Stimulated activated effector memory CD8-positive, alpha-beta T cell treated with anti-CD3 and anti-CD28 coated beads, Interleukin-12 subunit alpha, Interleukin-12 subunit beta, amount 100 ng/mL, for 72 hours (primary cell): ENCODE results near the gene EMC8.
"Not testable (repeated sequence)": the region's sequence is repeated elsewhere in the genome, so short reads cannot be mapped to it uniquely, and the experiment has no call there.

Experiments used
- ATAC-seq: fragments of 150-1000 bp; cut with Tn5 transposase; 2 replicates; pipeline ENCODE4 v1.10.0; 2021
- DNase-seq, 2 donors: peaks; one replicate each; pipeline ENCODE4 v3.0.0; 2021 to 2022; ENCODE audit warnings: low spot score in 2 of 2
- H3K27ac Mint-ChIP-seq: one replicate; pipeline ENCODE4 v1.8.0; 2022; ENCODE audit warnings: mild to moderate bottlenecking, mixed read lengths
- H3K36me3 Mint-ChIP-seq: one replicate; pipeline ENCODE4 v1.8.0; 2022; ENCODE audit warnings: mild to moderate bottlenecking, mixed read lengths
- H3K4me1 Mint-ChIP-seq: one replicate; pipeline ENCODE4 v1.8.0; 2022; ENCODE audit warnings: mixed read lengths
- H3K4me3 Mint-ChIP-seq: one replicate; pipeline ENCODE4 v1.8.0; 2022; ENCODE audit warnings: mild to moderate bottlenecking, mixed read lengths
- H3K9me3 Mint-ChIP-seq: one replicate; pipeline ENCODE4 v1.8.0; 2022; ENCODE audit warnings: mixed read lengths

Gene EMC8

DNA sequence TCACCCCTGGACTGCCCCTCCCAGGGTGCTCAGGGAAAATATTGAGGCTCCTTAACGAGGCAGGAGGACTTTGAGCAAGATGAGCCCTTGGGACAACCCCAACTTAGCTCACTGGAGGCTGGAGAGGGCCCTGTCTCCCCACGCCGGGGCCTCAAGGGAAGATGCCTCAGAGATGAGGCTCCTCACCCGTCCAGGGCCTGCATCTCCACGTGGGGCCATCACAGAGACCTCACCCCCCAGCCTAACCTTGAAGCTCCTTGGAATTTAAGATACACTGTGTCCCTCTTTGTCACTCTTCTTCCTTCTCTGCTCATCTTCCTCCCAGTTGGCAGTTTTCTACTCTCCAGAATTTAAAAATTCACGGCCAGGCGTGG, 11.4 kb upstream of the EMC8 start:
- no peak for ATAC-seq
- no peak for DNase-seq
- no peaks in the 10 kb centered on the region for H3K4me1 Mint-ChIP-seq
- no peak overlapping the region for H3K27ac Mint-ChIP-seq
- H3K36me3 Mint-ChIP-seq = peaks cover 19% of the 10 kb centered on the region
- no peak overlapping the region for H3K4me3 Mint-ChIP-seq
- H3K9me3 Mint-ChIP-seq = no peaks in the 10 kb centered on the region

DNA sequence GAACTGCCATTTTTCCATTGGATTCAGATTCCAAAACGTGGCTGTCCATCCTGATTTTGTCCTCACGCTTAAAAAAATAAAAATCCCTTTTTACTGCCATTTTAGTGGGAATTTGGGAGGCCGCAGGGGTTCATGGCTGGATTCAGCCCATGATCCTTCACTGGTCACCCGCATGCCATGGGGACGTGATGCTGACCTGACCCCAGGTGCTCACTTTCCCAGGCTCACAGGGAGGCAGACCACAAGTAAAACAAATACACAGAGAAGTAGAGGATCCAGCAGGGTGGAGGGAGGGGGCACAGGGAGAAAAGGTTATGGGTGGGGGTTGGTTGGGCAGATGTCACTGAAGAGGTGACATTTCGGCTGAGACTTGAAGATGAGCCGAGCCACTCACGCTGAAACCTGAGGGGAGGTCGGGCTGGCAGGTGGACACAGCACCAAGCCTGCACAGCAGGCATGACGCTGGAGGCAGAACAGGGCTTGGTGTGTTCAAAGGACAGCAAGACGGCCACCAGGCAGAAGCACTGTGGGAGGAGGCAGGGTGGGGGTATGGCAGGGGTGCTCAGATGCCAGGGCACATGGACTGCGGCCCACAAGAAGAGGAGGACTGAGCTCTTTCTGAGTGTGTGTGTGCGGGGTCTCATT, 10.9 kb upstream of the EMC8 start:
- H3K4me3 Mint-ChIP-seq = no peak overlapping the region
- no peak for DNase-seq
- no peaks in the 10 kb centered on the region for H3K4me1 Mint-ChIP-seq
- peak overlapping the region; percentile 52 for H3K27ac Mint-ChIP-seq
- no peak for ATAC-seq
- peaks cover 25% of the 10 kb centered on the region for H3K36me3 Mint-ChIP-seq
- no peaks in the 10 kb centered on the region for H3K9me3 Mint-ChIP-seq

DNA sequence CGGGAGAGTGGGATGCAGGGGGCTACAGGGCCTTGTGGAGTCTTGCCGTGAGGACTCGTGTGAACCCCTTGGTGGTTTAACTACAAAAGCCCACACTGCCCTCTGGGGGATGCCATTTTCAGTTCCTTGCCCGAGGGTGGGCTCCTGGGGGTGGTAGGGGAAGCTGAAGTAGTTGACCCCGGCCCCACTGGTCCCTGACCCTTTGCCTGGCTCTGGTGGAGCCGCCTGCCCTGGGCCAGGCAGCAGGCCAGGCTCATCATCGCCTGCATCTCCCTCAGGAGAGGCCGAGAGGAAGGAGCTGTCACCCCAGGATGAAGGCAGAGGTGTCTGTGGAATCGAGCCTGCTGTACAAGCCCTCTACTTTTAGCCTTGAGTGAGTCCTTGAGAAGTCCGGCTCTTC, 10.3 kb upstream of the EMC8 start:
- DNase-seq = no peak
- H3K36me3 Mint-ChIP-seq = peaks cover 30% of the 10 kb centered on the region
- peak overlapping the region; percentile 52 for H3K27ac Mint-ChIP-seq
- H3K4me1 Mint-ChIP-seq = no peaks in the 10 kb centered on the region
- ATAC-seq = peak; percentile 17
- no peaks in the 10 kb centered on the region for H3K9me3 Mint-ChIP-seq
- no peak overlapping the region for H3K4me3 Mint-ChIP-seq

DNA sequence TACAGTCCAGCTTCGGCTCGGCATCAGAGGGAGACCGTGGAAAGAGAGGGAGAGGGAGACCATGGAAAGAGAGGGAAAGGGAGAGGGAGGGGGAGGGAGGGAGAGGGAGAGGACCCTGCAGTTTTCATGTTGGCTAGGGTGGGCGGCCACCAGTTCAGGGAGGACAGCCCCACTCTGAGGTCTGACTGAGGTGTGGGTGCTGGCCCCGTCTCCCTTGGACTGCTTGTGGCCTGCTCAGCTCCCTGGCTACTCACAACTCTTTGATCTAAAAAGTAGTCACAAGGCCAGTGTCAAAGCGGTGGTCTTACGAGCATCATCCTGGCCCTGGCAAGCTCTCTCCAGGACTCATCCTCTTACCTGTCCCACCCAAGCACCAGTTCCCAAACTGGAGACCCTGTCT, 9.6 kb upstream of the EMC8 start:
- DNase-seq = no peak
- no peak overlapping the region for H3K4me3 Mint-ChIP-seq
- H3K4me1 Mint-ChIP-seq = peaks cover 2% of the 10 kb centered on the region
- H3K36me3 Mint-ChIP-seq = peaks cover 38% of the 10 kb centered on the region
- peak; percentile 6 for ATAC-seq
- H3K9me3 Mint-ChIP-seq = no peaks in the 10 kb centered on the region
- no peak overlapping the region for H3K27ac Mint-ChIP-seq

DNA sequence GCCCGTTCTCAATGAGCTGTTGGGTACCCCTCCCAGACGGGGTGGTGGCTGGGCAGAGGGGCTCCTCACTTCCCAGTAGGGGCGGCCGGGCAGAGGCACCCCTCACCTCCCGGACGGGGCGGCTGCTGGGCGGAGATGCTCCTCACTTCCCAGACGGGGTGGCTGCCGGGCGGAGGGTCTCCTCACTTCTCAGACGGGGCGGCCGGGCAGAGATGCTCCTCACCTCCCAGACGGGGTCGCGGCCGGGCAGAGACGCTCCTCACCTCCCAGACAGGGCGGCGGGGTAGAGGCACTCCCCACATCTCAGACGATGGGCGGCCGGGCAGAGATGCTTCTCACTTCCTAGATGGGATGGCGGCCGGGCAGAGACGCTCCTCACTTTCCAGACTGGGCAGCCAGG, 8.8 kb upstream of the EMC8 start:
- not testable (repeated sequence) for H3K4me1 Mint-ChIP-seq, H3K9me3 Mint-ChIP-seq, ATAC-seq

DNA sequence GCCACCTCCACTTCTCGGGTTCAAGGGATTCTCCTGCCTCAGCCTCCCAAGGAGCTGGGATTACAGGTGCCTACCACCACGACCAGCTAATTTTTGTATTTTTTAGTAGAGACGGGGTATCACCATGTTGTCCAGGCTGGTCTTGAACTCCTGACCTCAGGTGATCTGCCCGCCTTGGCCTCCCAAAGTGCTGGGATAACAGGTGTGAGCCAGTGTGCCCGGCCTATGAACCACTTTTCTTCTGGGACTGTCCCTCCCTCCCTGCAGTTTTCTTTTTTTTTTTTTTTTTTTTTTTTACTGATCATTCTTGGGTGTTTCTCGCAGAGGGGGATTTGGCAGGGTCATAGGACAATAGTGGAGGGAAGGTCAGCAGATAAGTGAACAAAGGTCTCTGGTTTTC, 8.0 kb upstream of the EMC8 start:
- H3K27ac Mint-ChIP-seq, H3K9me3 Mint-ChIP-seq, DNase-seq, H3K4me3 Mint-ChIP-seq, ATAC-seq: not testable (repeated sequence)
- Mint-ChIP-seq H3K4me1 (peaks cover 11% of the 10 kb centered on the region), H3K36me3 (peaks cover 53% of the 10 kb centered on the region)

More for the DNA sequence above, 8.8 kb upstream of the EMC8 start:
- not testable (repeated sequence) for H3K27ac Mint-ChIP-seq, H3K4me3 Mint-ChIP-seq, DNase-seq
- peaks cover 46% of the 10 kb centered on the region for H3K36me3 Mint-ChIP-seq

DNA sequence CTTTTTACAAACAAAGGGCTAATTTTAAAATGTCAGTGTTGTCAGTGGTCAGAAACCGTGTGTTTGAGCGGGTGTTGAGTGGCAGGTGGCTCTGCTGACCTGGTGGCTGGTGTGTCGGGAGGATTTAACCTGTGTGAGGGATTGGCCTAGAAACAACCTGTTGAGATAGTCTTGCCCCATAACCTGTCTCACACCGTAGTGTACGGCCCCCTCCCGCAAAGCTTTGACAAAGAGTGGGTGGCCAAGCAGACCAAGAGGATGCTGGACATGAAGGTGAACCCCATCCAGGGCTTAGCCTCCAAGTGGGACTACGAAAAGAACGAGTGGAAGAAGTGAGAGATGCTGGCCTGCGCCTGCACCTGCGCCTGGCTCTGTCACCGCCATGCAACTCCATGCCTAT, 7.2 kb upstream of the EMC8 start:
- no peaks in the 10 kb centered on the region for H3K9me3 Mint-ChIP-seq
- no peak overlapping the region for H3K4me3 Mint-ChIP-seq
- peaks cover 19% of the 10 kb centered on the region for H3K4me1 Mint-ChIP-seq
- H3K36me3 Mint-ChIP-seq = peaks cover 61% of the 10 kb centered on the region
- DNase-seq = no peak
- no peak overlapping the region for H3K27ac Mint-ChIP-seq
- no peak for ATAC-seq

DNA sequence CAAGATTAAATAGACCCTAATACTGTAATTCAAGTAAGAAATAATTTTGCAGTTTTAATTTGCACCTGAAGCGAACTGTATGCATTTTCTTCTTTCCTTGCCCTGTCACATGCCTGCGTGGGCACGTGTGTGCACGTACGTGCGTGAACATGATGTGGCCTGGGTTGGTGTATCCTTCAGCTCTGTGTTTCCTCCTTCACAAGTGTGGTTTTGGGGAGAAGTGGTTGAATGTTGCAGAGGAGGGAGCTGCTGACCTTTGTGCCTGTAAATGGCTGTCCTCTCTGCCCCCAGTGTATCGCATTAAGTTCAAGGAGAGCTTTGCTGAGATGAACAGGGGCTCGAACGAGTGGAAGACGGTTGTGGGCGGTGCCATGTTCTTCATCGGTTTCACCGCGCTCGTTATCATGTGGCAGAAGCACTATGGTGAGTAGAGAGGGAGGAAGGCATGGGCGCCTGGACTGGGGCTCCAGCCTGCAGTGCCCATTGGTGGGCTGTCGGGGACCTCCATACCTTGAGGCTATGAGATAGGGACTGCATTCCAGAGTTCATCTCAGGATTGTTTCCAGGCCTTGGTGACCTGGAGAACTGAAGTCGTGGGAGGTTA, 6.2 kb upstream of the EMC8 start:
- ATAC-seq = no peak
- no peaks in the 10 kb centered on the region for H3K9me3 Mint-ChIP-seq
- no peak for DNase-seq
- H3K4me3 Mint-ChIP-seq = no peak overlapping the region
- peaks cover 69% of the 10 kb centered on the region for H3K36me3 Mint-ChIP-seq
- peaks cover 27% of the 10 kb centered on the region for H3K4me1 Mint-ChIP-seq
- no peak overlapping the region for H3K27ac Mint-ChIP-seq

DNA sequence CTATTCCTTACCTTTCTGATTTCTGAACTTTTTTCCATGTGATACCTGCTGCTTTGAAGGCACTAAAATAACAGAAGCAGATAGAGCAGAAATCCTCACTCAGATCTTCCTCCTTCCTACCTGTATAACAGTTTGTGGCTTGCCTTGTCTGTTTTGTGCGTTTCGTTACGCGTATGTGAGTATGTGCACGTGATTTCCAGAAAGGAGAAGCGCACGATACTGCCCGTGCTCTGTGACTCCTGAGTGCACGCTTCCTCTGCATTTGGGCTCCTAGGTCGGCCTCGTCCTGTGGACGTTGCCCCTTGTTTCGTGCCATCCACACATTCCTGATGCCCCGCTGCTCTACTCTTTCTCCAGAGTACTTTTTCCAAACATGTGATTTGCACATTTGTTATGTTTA, 4.2 kb upstream of the EMC8 start:
- H3K9me3 Mint-ChIP-seq = no peaks in the 10 kb centered on the region
- peaks cover 34% of the 10 kb centered on the region for H3K4me1 Mint-ChIP-seq
- DNase-seq = no peak
- no peak for ATAC-seq
- no peak overlapping the region for H3K27ac Mint-ChIP-seq
- H3K36me3 Mint-ChIP-seq = peaks cover 75% of the 10 kb centered on the region
- H3K4me3 Mint-ChIP-seq = no peak overlapping the region

DNA sequence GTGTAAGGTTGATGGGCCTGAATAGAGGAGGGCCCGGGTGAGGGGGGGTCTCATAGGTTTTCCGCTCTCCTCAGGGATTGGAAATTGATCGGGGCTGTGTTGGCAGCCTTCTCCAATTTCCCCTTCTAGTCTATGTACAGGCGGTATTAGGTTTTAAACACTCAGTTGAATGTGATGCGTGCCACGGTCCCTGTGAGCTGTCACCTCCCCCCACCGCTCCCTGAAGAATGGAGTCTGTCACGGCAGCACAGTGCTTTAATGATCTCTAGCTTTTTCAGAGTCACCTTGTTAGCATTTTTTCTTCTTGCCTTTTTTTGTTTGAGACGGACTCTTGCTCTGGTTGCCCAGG, 951 bp upstream of the EMC8 start:
- Mint-ChIP-seq H3K4me3 (peak overlapping the region; percentile 82), H3K4me1 (peaks cover 51% of the 10 kb centered on the region), H3K36me3 (peaks cover 71% of the 10 kb centered on the region), H3K9me3 (no peaks in the 10 kb centered on the region), H3K27ac (peak overlapping the region; percentile 95)
- DNase-seq (no peak), ATAC-seq (peak; percentile 50)

DNA sequence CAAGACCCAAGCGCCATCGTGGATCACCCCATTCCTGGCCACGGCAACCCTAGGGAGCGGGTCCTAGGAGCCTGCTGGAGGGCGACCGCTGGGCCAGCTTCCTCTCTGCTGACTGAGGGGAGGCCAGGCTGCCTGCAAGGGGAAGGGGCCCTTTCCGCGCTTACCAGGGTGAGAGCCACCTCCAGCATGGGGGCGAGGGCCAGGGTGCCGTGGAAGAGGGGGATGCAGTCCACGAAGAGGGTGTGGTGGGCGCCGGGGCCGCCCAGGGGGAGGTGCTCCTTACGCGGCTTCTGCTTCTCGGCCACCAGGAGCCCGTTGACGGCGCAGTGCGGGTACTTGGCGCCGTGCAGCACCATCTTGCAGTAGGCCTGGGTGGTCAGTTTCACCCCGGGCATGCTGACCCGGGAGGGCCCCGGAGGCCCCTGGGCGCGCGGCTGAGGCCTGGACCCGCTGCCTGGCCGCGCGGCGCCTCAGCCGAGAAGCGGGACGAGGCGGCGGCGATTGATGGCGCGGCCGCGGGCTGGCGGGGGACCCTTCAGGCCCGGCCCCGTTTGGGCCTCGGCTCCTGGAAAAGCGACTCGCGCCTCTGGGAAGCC, 345 bp downstream of the EMC8 start:
- H3K4me3 Mint-ChIP-seq = peak overlapping the region; percentile 82
- H3K4me1 Mint-ChIP-seq = peaks cover 56% of the 10 kb centered on the region
- peak overlapping the region; percentile 95 for H3K27ac Mint-ChIP-seq
- peaks cover 65% of the 10 kb centered on the region for H3K36me3 Mint-ChIP-seq
- ATAC-seq (peak; percentile 57), DNase-seq (peak in 1 of 2 donors; percentile 64)
- no peaks in the 10 kb centered on the region for H3K9me3 Mint-ChIP-seq

DNA sequence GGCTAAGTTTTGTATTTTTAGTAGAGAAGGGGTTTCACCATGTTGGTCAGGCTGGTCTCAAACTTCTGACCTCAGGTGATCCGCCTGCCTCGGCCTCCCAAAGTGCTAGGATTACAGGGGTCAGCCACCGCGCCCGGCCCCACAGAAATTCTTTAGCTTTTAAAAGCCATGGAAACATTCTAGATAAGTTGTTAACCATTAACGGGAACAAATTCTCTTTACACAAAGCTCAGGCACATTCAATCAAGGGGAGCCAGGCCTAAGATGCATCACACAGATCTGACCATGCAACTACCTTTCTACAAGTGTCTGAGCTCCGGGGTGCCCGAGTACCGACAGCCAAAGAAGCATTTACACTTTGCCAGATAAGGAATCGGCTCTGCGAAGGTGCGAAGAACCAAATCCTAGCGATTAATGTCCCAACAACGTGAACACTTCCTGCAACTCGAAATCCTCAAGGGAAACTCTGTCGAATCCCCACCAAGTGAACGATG, 1.0 kb downstream of the EMC8 start:
- H3K36me3 Mint-ChIP-seq = peaks cover 61% of the 10 kb centered on the region

DNA sequence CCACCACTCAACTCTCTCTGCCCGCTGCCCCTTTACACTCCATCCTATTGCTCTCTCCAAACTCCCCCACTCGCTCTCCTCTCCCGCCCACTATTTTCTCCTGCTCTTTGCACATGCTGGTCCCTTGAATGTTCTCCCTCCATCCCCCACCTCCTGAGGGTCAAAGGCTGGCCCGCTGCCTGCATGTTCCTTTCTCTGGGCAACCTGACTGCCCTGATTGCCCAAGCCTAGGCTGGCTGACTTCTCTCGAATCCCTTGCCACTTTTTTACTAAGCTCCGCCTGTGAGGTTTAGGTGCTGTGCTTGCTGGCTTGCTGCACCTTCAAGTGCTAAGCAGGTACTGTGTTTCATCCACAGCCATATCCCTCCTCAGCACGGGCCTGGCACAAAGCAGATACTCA, 2.7 kb downstream of the EMC8 start:
- H3K4me3 Mint-ChIP-seq = peak overlapping the region; percentile 82
- H3K27ac Mint-ChIP-seq = peak overlapping the region; percentile 63
- no peaks in the 10 kb centered on the region for H3K9me3 Mint-ChIP-seq
- H3K4me1 Mint-ChIP-seq = peaks cover 55% of the 10 kb centered on the region
- peaks cover 52% of the 10 kb centered on the region for H3K36me3 Mint-ChIP-seq
- ATAC-seq = no peak
- DNase-seq = no peak

More for the DNA sequence above, 1.0 kb downstream of the EMC8 start:
- Mint-ChIP-seq H3K4me3 (peak overlapping the region; percentile 82), H3K4me1 (peaks cover 51% of the 10 kb centered on the region), H3K9me3 (no peaks in the 10 kb centered on the region), H3K27ac (peak overlapping the region; percentile 95)
- DNase-seq (no peak), ATAC-seq (no peak)

DNA sequence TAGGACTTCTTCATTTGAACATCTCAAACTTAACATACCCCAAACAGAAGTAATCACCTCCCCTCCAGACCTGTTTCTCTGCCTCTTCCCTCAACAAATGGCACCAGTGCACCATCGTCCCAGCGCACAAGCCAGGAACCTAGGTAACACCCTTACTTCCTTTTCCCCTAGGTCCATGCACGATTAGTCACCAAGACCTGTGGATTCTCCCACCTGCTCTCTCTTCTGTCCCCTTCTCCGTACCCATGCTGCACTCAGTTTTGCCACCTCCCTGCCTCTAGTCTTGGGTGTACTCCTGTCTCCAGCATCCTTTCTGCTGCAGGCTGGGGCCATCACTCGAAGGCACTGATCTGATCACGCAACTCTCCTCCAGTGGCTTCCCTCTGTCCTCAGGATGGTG, 3.2 kb downstream of the EMC8 start:
- Mint-ChIP-seq H3K9me3 (no peaks in the 10 kb centered on the region), H3K4me1 (peaks cover 55% of the 10 kb centered on the region), H3K36me3 (peaks cover 52% of the 10 kb centered on the region), H3K4me3 (no peak overlapping the region), H3K27ac (peak overlapping the region; percentile 63)
- no peak for DNase-seq
- ATAC-seq = no peak

DNA sequence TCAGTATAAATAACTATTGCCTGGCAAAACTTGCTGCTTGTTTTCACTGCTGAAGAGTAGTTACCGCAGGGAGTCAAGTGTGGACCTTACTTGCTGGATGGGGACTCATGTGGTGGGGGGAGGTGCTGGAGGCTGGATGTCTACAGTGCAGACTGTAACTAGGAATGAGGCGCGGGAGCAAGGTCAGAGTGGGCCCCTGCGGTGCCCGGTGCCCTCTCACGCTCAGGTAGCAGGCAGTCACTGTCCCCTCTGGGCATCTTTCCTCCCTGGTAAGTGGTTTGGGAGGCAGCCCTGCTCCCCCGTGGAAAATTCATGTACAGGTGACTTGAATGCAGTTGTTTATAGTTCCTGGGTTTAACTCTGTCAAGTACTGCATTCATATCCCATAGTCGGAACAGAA, 4.6 kb downstream of the EMC8 start:
- Mint-ChIP-seq H3K9me3 (no peaks in the 10 kb centered on the region), H3K27ac (peak overlapping the region; percentile 54), H3K4me1 (peaks cover 54% of the 10 kb centered on the region), H3K36me3 (peaks cover 55% of the 10 kb centered on the region), H3K4me3 (no peak overlapping the region)
- ATAC-seq (no peak), DNase-seq (no peak)

DNA sequence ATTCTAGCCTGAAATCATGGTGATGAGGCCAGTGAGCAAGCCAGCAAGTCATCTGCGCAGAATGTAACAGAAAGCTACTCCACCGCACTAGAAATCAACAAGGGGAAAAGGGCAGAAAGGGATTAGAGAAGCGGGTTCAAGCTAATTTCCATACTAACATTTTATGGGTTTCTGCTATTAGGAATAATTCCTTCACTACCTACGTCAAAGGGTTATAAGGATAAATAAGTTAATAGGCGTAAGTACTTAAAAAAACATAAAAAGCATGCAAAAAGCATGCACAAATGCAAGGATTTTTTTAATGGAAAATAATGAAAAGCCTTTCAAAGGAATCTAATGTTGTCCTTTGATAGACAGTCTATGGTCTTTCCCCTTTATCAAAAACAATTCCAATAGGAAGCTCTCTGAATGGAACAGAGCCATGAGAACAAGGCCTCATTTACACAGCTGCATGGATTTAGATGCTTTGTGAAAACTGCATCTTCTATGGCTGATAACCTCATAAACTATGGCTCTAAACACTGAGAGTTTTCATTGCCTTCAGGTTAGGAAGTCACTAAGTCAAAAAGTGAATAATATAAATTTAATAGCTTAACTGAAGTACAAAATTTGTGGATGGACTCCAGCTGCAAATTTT, 5.6 kb downstream of the EMC8 start:
- Mint-ChIP-seq H3K36me3 (peaks cover 62% of the 10 kb centered on the region), H3K27ac (peak overlapping the region; percentile 44), H3K4me3 (no peak overlapping the region), H3K9me3 (no peaks in the 10 kb centered on the region), H3K4me1 (peaks cover 54% of the 10 kb centered on the region)
- ATAC-seq (no peak), DNase-seq (no peak)
